ENCODE measurements around the gene PYURF. TPM values are rescaled to one million over a fixed set of nuclear protein-coding genes. Genes with fewer than 3 reads are reported as not detected.

Gene PYURF
- total and polyA plus RNA-seq, 10 donors = 48.2 to 110 (median 76.9) TPM

- H3K36me3 ChIP-seq = no peaks in the 10 kb centered on the region
- no peak overlapping the region for H3K4me3 ChIP-seq
- peaks cover 0 to 3% (median 2%) of the 10 kb centered on the region in 6 donors for H3K4me1 ChIP-seq
- peaks cover 0 to 4% (median 0%) of the 10 kb centered on the region in 7 donors for H3K27me3 ChIP-seq (replicated peaks in 1 of 7)
- H3K9me3 ChIP-seq = no peaks in the 10 kb centered on the region
- intact Hi-C loops (cut with DNase I; ENCODE audit: low total_unique reads) = loop anchor here (5.0 to 10.0 kb wide), 2 partner anchors 53 to 491 kb away; no protein-coding TSS in a partner anchor
- WGBS, 5 donors = 54 to 67% (median 65%) methylated on average over 4 of the region's 4 CpGs
- H3K27ac ChIP-seq = peak overlapping the region in 4 of 8 donors; percentile 5 to 23 (median 16)
- TF ChIP-seq POLR2A (IDR thresholded peaks at IDR 0.05) (no peak), CTCF (IDR thresholded peaks at IDR 0.05 in 8 of 11, conservative IDR thresholded peaks at IDR 0.05 in 3 of 11) (no peak), POLR2AphosphoS5 (IDR thresholded peaks at IDR 0.05) (no peak)
- DNase-seq = no peak
Observed at GRCh38 chr4:88533937-88534750, 10.6 kb upstream of the PYURF start.

GRCh38 chr4:88533088-88533790 lies 9.7 kb upstream of the PYURF start:
- no peak for DNase-seq
- intact Hi-C loops (cut with DNase I; ENCODE audit: low total_unique reads) = loop anchor here (5.0 to 10.0 kb wide), 2 partner anchors 54 to 492 kb away; no protein-coding TSS in a partner anchor
- TF ChIP-seq POLR2AphosphoS5 (IDR thresholded peaks at IDR 0.05) (no peak), CTCF (IDR thresholded peaks at IDR 0.05 in 8 of 11, conservative IDR thresholded peaks at IDR 0.05 in 3 of 11) (no peak), POLR2A (IDR thresholded peaks at IDR 0.05) (no peak)
- Histone ChIP-seq H3K27me3 (replicated peaks in 1 of 7) (no peaks in the 10 kb centered on the region), H3K9me3 (no peaks in the 10 kb centered on the region), H3K4me3 (no peak overlapping the region), H3K27ac (peak overlapping the region in 1 of 8 donors; percentile 23), H3K4me1 (no peaks in the 10 kb centered on the region), H3K36me3 (no peaks in the 10 kb centered on the region)
- 83 to 92% (median 89%) methylated on average over 6 of the region's 6 CpGs for WGBS, 5 donors

GRCh38 chr4:88531549-88531948 lies 8.0 kb upstream of the PYURF start:
- no peak overlapping the region for H3K4me3 ChIP-seq
- H3K27me3 ChIP-seq (replicated peaks in 1 of 7) = no peaks in the 10 kb centered on the region
- intact Hi-C loops (cut with DNase I; ENCODE audit: low total_unique reads) = loop anchor here (5.0 to 10.0 kb wide), 2 partner anchors 56 to 493 kb away; no protein-coding TSS in a partner anchor
- no peak overlapping the region for H3K27ac ChIP-seq
- H3K9me3 ChIP-seq = no peaks in the 10 kb centered on the region
- no peak for TF ChIP-seq POLR2A (IDR thresholded peaks at IDR 0.05)
- TF ChIP-seq POLR2AphosphoS5 (IDR thresholded peaks at IDR 0.05) = no peak
- no peak for TF ChIP-seq CTCF (IDR thresholded peaks at IDR 0.05 in 8 of 11, conservative IDR thresholded peaks at IDR 0.05 in 3 of 11)
- WGBS, 5 donors = 80 to 92% (median 85%) methylated on average over 3 of the region's 3 CpGs
- H3K4me1 ChIP-seq = peaks cover 0 to 2% (median under 1%) of the 10 kb centered on the region in 6 donors
- no peak for DNase-seq
- no peaks in the 10 kb centered on the region for H3K36me3 ChIP-seq

- no peak for TF ChIP-seq POLR2AphosphoS5 (IDR thresholded peaks at IDR 0.05)
- TF ChIP-seq POLR2A (IDR thresholded peaks at IDR 0.05) = no peak
- TF ChIP-seq CTCF (IDR thresholded peaks at IDR 0.05 in 8 of 11, conservative IDR thresholded peaks at IDR 0.05 in 3 of 11) = no peak
- DNase-seq = no peak
- intact Hi-C loops (cut with DNase I; ENCODE audit: low total_unique reads) = no loop called here
Observed at GRCh38 chr4:88528861-88529260, 5.3 kb upstream of the PYURF start.

More at GRCh38 chr4:88528861-88529260, 5.3 kb upstream of the PYURF start:
- peaks cover 0 to 27% (median 17%) of the 10 kb centered on the region in 6 donors for H3K4me1 ChIP-seq
- no peak overlapping the region for H3K27ac ChIP-seq
- no peaks in the 10 kb centered on the region for H3K36me3 ChIP-seq
- WGBS, 5 donors = 90 to 92% (median 91%) methylated on average over 3 of the region's 3 CpGs
- no peaks in the 10 kb centered on the region for H3K9me3 ChIP-seq
- H3K4me3 ChIP-seq = no peak overlapping the region
- H3K27me3 ChIP-seq (replicated peaks in 1 of 7) = no peaks in the 10 kb centered on the region

All from spleen (tissue), 11 donors.